Skeletal muscle satellite cell (primary cell): Measurements from ENCODE around the gene CAMK2G.
"Not testable (repeated sequence)": the region's sequence is repeated elsewhere in the genome, so short reads cannot be mapped to it uniquely, and the experiment has no call there.

Experiments
- H3K27me3 ChIP-seq: 2 replicates; pipeline ENCODE4 v1.7.0; 2013; ENCODE audit warnings: low read length; ENCODE audit not compliant: control insufficient read depth, insufficient read depth
- H3K36me3 ChIP-seq: 2 replicates; pipeline ENCODE4 v1.7.0; 2013; ENCODE audit warnings: mild to moderate bottlenecking, control low read depth, low read length; ENCODE audit not compliant: insufficient read depth
- H3K4me1 ChIP-seq: 2 replicates; pipeline ENCODE4 v1.7.0; 2013; ENCODE audit warnings: low read length; ENCODE audit not compliant: control insufficient read depth, insufficient read depth
- H3K4me2 ChIP-seq: 2 replicates; pipeline ENCODE4 v1.7.0; 2013; ENCODE audit warnings: mild to moderate bottlenecking, low read length
- H3K4me3 ChIP-seq: 2 replicates; pipeline ENCODE4 v1.7.0; 2013; ENCODE audit warnings: low read length
- H3K9ac ChIP-seq: 2 replicates; pipeline ENCODE4 v1.7.0; 2013; ENCODE audit warnings: mild to moderate bottlenecking, low read depth, low read length, moderate library complexity
- H3K9me3 ChIP-seq: replicated peaks from 2 replicates; pipeline ENCODE4 v1.7.0; 2013; ENCODE audit warnings: mild to moderate bottlenecking, control low read depth, low read length

The CAMK2G gene

DNA sequence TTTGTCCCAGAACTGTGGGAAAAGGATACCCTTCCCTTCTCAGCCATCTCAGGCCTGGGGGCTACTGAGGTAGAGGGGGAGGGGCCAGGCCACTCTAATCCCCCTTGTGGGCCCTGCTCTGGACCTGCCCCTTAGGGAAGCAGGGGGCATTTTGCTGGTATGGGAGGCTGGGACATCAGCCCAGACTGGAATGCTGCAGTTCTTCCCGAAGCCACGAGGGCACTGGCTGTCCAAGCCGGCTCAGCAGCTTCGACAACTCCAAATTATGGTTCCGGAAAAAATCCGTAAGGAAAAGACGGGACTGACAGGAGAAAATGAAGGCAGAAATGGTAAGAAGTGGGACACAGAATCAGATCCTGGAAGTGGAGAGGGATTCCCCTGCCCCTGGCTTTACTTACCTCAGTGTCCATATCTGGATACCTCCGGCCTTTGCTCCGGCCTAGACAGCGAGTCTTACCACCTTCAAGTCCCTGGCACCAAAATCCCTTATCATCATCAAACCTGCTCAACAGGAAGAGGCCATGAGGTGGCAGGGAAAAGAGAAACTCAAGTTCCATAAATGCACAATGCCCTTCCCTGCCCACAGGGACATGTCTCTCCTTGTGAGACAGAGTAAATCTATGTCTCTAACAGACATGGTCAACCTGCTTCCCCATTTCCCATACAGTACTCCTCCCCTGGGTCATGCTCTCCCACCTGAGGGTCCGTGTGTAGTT, 71.9 kb downstream of the CAMK2G start:
- H3K36me3 ChIP-seq = peaks cover 82% of the 10 kb centered on the region
- no peak overlapping the region for H3K4me2 ChIP-seq
- H3K4me3 ChIP-seq = no peak overlapping the region
- H3K27me3 ChIP-seq = no peaks in the 10 kb centered on the region
- H3K9me3 ChIP-seq = no peaks in the 10 kb centered on the region
- no peaks in the 10 kb centered on the region for H3K4me1 ChIP-seq
- no peak overlapping the region for H3K9ac ChIP-seq

DNA sequence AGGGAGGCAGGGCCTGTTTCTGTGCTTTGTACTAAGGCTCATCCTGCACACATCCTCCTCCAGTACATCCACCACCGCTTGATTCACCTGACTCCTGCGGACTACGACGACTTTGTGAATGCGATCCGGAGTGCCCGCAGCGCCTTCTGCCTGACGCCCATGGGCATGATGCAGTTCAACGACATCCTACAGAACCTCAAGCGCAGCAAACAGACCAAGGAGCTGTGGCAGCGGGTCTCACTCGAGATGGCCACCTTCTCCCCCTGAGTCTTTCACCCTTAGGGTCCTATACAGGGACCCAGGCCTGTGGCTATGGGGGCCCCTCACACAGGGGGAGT, 73.1 kb downstream of the CAMK2G start:
- Histone ChIP-seq H3K9me3 (no peaks in the 10 kb centered on the region), H3K4me1 (no peaks in the 10 kb centered on the region), H3K36me3 (peaks cover 80% of the 10 kb centered on the region), H3K9ac (no peak overlapping the region), H3K27me3 (no peaks in the 10 kb centered on the region), H3K4me2 (no peak overlapping the region), H3K4me3 (no peak overlapping the region)

DNA sequence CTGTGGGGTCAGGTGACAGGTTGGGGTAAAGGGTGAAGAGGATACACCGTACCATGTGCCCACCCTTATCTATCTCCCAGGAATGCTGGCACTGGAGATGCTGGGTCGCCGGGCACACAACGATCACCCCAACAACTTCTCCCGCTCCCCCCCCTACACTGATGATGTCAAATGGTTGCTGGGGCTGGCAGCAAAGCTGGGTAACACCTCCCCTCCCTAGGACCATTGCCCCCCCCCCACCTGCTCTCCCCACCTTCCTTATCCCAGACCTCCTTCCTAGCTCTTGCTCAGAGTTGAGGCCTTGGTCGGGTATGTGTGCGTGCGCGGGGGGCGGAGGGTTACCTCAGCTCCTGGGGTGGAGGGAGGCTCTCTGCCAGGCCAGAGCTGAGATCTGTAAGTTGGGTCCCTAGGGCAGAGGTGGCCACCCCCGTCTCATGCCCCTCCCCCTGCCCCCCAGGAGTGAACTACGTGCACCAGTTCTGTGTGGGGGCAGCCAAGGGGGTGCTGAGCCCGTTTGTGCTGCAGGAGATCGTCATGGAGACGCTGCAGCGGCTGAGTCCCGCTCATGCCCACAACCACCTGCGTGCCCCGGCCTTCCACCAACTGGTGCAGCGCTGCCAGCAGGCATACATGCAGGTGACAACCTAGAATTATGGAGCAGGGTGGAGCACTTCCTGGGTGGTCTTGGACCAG, 73.6 kb downstream of the CAMK2G start:
- Histone ChIP-seq H3K4me1 (no peaks in the 10 kb centered on the region), H3K27me3 (no peaks in the 10 kb centered on the region), H3K9ac (no peak overlapping the region), H3K36me3 (peaks cover 74% of the 10 kb centered on the region), H3K9me3 (no peaks in the 10 kb centered on the region), H3K4me2 (no peak overlapping the region), H3K4me3 (no peak overlapping the region)

DNA sequence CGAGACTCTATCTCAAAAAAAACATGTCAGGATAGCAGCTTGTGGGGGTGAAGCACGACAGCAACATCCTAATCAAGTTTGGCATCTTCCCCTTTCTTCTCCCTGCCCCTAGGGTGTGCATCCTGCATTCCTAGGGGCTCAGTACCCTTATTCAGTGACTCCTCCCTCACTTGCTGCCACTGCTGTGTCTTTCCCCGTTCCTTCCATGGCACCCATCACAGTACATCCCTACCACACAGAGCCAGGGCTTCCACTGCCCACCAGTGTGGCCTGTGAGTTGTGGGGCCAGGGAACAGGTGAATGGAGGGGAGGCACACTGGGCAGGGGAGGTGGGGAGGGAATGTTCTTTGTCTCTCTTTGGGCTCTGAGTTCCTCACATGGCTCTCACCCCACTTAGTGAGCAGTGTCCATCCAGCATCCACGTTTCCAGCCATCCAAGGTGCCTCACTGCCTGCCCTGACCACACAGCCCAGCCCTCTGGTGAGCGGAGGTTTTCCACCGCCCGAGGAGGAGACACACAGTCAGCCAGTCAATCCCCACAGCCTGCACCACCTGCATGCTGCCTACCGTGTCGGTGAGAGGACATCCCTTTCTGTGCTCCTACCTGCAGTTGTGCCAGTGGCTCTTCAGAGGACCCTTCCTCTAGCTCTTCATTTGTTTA, 74.3 kb downstream of the CAMK2G start:
- H3K4me1 ChIP-seq = no peaks in the 10 kb centered on the region
- H3K4me2 ChIP-seq = no peak overlapping the region
- no peak overlapping the region for H3K4me3 ChIP-seq
- no peaks in the 10 kb centered on the region for H3K27me3 ChIP-seq
- H3K9me3 ChIP-seq = no peaks in the 10 kb centered on the region
- no peak overlapping the region for H3K9ac ChIP-seq
- H3K36me3 ChIP-seq = peaks cover 76% of the 10 kb centered on the region

DNA sequence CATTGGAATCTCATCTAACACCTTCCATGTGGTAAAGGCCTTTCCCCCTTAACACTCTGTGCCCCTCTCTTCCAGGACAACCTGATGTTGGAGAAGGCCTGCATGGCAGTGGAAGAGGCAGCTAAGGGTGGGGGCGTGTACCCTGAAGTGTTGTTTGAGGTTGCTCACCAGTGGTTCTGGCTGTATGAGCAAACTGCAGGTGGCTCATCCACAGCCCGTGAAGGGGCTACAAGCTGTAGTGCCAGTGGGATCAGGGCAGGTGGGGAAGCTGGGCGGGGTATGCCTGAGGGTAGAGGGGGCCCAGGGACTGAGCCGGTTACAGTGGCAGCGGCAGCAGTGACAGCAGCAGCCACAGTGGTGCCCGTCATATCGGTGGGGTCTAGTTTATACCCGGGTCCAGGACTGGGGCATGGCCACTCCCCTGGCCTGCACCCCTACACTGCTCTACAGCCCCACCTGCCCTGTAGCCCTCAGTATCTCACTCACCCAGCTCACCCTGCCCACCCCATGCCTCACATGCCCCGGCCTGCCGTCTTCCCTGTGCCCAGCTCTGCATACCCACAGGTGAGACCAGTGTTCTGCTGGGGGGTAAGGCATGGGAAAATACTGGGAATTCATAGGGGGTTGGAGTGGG, 75.3 kb downstream of the CAMK2G start:
- H3K36me3 ChIP-seq = peaks cover 80% of the 10 kb centered on the region
- H3K9ac ChIP-seq = no peak overlapping the region
- no peak overlapping the region for H3K4me2 ChIP-seq
- H3K9me3 ChIP-seq = no peaks in the 10 kb centered on the region
- H3K4me3 ChIP-seq = no peak overlapping the region
- H3K27me3 ChIP-seq = no peaks in the 10 kb centered on the region
- H3K4me1 ChIP-seq = no peaks in the 10 kb centered on the region

DNA sequence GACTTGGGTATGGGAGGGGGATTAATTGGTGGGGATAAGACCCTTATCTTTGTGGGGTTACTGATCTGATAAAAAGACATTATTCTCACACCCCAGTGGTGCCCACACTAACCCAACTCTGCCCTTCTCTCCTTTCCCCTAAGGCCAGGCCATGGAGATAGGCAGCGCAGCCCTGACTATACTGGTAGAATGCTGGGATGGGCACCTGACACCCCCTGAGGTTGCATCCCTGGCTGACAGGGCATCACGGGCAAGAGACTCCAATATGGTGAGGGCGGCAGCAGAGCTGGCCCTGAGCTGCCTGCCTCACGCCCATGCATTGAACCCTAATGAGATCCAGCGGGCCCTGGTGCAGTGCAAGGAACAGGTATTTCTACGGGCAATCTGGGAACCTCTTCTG, 76.3 kb downstream of the CAMK2G start:
- H3K4me2 ChIP-seq = no peak overlapping the region
- no peaks in the 10 kb centered on the region for H3K4me1 ChIP-seq
- peaks cover 80% of the 10 kb centered on the region for H3K36me3 ChIP-seq
- no peak overlapping the region for H3K4me3 ChIP-seq
- H3K9me3 ChIP-seq = no peaks in the 10 kb centered on the region
- H3K27me3 ChIP-seq = no peaks in the 10 kb centered on the region
- no peak overlapping the region for H3K9ac ChIP-seq

DNA sequence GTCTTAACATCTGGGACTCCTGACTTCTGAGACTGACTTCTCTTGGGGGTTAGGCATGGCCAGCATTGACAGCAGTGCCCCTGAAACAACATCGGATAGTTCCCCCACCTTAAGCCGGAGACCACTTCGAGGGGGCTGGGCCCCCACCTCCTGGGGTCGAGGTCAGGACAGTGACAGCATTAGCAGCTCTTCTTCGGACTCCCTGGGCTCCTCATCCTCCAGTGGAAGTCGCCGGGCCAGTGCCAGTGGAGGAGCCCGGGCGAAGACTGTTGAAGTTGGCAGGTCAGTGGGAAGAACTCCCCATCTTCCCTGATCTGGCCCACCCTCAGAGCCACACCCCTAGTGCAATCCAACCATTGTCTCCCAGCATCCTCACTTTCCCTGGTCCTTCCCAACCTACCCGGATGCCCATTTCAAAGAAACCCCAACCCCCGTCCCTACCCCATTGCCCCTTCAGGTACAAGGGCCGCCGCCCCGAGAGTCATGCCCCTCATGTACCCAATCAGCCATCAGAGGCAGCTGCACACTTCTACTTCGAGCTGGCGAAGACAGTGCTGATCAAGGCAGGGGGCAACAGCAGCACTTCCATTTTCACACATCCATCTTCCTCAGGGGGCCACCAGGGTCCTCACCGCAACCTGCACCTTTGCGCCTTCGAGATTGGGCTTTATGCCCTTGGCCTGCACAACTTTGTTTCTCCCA, 76.9 kb downstream of the CAMK2G start:
- no peak overlapping the region for H3K4me3 ChIP-seq
- no peak overlapping the region for H3K9ac ChIP-seq
- H3K27me3 ChIP-seq = no peaks in the 10 kb centered on the region
- no peaks in the 10 kb centered on the region for H3K9me3 ChIP-seq
- H3K36me3 ChIP-seq = peaks cover 82% of the 10 kb centered on the region
- no peak overlapping the region for H3K4me2 ChIP-seq
- no peaks in the 10 kb centered on the region for H3K4me1 ChIP-seq

DNA sequence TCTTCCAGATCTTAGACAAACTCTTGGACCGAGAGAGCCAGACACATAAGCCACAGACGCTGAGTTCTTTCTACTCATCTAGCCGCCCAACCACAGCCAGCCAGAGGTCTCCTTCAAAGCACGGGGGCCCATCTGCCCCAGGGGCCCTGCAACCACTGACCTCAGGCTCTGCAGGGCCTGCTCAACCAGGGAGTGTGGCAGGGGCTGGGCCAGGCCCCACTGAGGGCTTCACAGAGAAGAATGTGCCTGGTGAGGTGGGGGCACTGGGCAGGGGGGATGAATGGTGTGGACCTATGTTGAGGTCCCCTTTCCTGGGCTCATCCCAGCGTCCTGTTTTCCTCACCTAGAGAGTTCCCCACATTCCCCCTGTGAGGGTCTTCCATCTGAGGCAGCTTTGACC, 77.6 kb downstream of the CAMK2G start:
- no peaks in the 10 kb centered on the region for H3K4me1 ChIP-seq
- peaks cover 81% of the 10 kb centered on the region for H3K36me3 ChIP-seq
- no peak overlapping the region for H3K9ac ChIP-seq
- H3K4me2 ChIP-seq = no peak overlapping the region
- no peaks in the 10 kb centered on the region for H3K9me3 ChIP-seq
- H3K27me3 ChIP-seq = no peaks in the 10 kb centered on the region
- no peak overlapping the region for H3K4me3 ChIP-seq

DNA sequence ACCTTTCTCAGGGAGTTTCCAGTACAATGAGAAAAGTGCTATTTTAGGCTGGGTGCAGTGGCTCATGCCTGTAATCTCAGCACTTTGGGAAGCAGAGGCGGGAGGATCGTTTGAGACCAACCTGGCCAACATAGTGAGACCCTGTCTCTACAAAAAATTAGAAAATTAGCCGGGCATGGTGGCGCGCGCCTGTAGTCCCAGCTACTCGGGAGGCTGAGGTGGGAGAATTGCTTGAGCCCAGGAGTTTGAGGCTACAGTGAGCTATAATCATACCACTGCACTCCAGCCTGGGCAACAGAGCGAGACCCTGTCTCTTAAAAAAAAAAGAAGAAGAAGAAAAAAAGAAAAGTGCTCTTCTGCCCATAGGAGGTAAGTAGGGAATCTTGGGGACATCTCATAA, 78.3 kb downstream of the CAMK2G start:
- not testable (repeated sequence) for H3K9me3 ChIP-seq, H3K9ac ChIP-seq, H3K27me3 ChIP-seq, H3K4me3 ChIP-seq, H3K4me2 ChIP-seq, H3K4me1 ChIP-seq
- H3K36me3 ChIP-seq = peaks cover 81% of the 10 kb centered on the region

DNA sequence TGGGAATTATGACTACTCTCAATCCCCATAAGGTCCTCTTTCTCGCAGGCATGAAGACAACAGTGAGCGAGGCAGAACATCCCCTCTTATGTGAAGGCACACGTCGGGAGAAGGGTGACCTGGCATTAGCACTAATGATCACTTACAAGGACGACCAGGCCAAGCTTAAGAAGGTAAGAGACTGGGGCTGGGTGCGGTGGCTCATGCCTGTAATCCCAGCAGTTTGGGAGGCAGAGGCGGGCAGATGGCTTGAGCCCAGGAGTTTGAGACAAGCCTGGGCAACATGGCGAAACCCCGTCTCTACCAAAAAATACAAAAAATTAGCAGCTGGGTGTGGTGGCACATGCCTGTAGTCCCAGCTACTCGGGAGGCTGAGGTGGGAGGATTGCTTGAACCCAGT, 78.9 kb downstream of the CAMK2G start:
- H3K4me2 ChIP-seq, H3K4me3 ChIP-seq, H3K27me3 ChIP-seq, H3K9ac ChIP-seq, H3K9me3 ChIP-seq, H3K4me1 ChIP-seq: not testable (repeated sequence)
- H3K36me3 ChIP-seq = peaks cover 84% of the 10 kb centered on the region

DNA sequence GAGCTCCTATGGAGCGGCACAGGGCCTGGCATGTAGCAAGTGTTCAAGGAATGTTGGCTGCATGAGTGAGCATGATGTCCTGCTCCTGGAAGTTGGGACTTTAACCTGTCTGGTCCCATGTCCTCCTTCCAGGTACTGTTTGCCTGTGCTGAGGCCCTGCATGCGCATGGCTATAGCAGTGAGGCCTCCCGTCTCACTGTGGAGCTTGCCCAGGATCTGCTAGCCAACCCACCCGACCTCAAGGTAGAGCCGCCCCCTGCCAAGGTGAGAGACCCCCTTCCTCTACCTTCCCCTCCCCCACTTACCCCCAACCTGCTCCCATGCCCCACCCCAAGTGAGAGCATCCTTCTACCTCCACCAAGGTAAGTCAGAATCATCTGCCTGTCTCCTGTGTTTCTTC, 80.9 kb downstream of the CAMK2G start:
- Histone ChIP-seq H3K4me3 (no peak overlapping the region), H3K9ac (no peak overlapping the region), H3K4me1 (no peaks in the 10 kb centered on the region), H3K9me3 (no peaks in the 10 kb centered on the region), H3K27me3 (no peaks in the 10 kb centered on the region), H3K36me3 (peaks cover 83% of the 10 kb centered on the region), H3K4me2 (no peak overlapping the region)
